ENCODE data around the gene PCSK5.

Gene PCSK5

GRCh38 chr9:76194896-76195295 lies 304.4 kb downstream of the PCSK5 start:
- no peak for DNase-seq

- DNase-seq = no peak
Observed at GRCh38 chr9:76198336-76198735, 307.9 kb downstream of the PCSK5 start.

GRCh38 chr9:76200315-76200714 lies 309.8 kb downstream of the PCSK5 start:
- no peak for DNase-seq

- DNase-seq = no peak
Observed at GRCh38 chr9:76200745-76201144, 310.3 kb downstream of the PCSK5 start.

- no peak for DNase-seq
Observed at GRCh38 chr9:76203373-76203772, 312.9 kb downstream of the PCSK5 start.

GRCh38 chr9:76206821-76207220 lies 316.3 kb downstream of the PCSK5 start:
- DNase-seq = no peak

- no peak for DNase-seq
Observed at GRCh38 chr9:76213751-76214150, 323.3 kb downstream of the PCSK5 start.

- no peak for DNase-seq
Observed at GRCh38 chr9:76215066-76215465, 324.6 kb downstream of the PCSK5 start.

- DNase-seq = no peak
Observed at GRCh38 chr9:76216161-76216649, 325.7 kb downstream of the PCSK5 start.

GRCh38 chr9:76218117-76218885 lies 327.8 kb downstream of the PCSK5 start:
- DNase-seq = no peak

GRCh38 chr9:76218886-76219445 lies 328.5 kb downstream of the PCSK5 start:
- no peak for DNase-seq

- no peak for DNase-seq
Observed at GRCh38 chr9:76219560-76220151, 329.2 kb downstream of the PCSK5 start.

- no peak for DNase-seq
Observed at GRCh38 chr9:76221423-76221822, 330.9 kb downstream of the PCSK5 start.

GRCh38 chr9:76223749-76224340 lies 333.4 kb downstream of the PCSK5 start:
- DNase-seq = no peak

GRCh38 chr9:76227156-76227555 lies 336.7 kb downstream of the PCSK5 start:
- DNase-seq = no peak

- DNase-seq = no peak
Observed at GRCh38 chr9:76231001-76231400, 340.5 kb downstream of the PCSK5 start.

- no peak for DNase-seq
Observed at GRCh38 chr9:76232861-76233489, 342.5 kb downstream of the PCSK5 start.

- no peak for DNase-seq
Observed at GRCh38 chr9:76240578-76240977, 350.1 kb downstream of the PCSK5 start.

- DNase-seq = no peak
Observed at GRCh38 chr9:76245518-76245917, 355.0 kb downstream of the PCSK5 start.

GRCh38 chr9:76246680-76247079 lies 356.2 kb downstream of the PCSK5 start:
- DNase-seq = no peak

- no peak for DNase-seq
Observed at GRCh38 chr9:76247426-76247825, 357.0 kb downstream of the PCSK5 start.

GRCh38 chr9:76249309-76249708 lies 358.8 kb downstream of the PCSK5 start:
- DNase-seq = no peak
